Lung (tissue), 12 donors: ENCODE results near the gene DTYMK. TPM values are rescaled to one million over a fixed set of nuclear protein-coding genes. Genes with fewer than 3 reads are reported as not detected.
"Not testable (repeated sequence)": the region's sequence is repeated elsewhere in the genome, so short reads cannot be mapped to it uniquely, and the experiment has no call there.

Experiments
- ATAC-seq: fragments of 200-7000 bp; cut with Tn5 transposase; one replicate; pipeline ENCODE4 v1.9.1; 2020; ENCODE audit warnings: moderate number of reproducible peaks; ENCODE audit not compliant: insufficient read depth, low FRiP score
- DNase-seq, 3 donors: peaks; one replicate each; pipeline ENCODE4 v3.0.0-alpha.2; 2013 to 2017
- H3K27ac ChIP-seq, 2 donors: one replicate each; pipeline ENCODE4 v1.5.1; 2013; ENCODE audit warnings: mild to moderate bottlenecking in 2 of 2, moderate library complexity in 2 of 2, control low read depth in 1 of 2, inconsistent platforms in 1 of 2, low read depth in 1 of 2, low read length in 1 of 2
- H3K27me3 ChIP-seq, 3 donors: one replicate each; pipeline ENCODE4 v1.5.1; 2013; ENCODE audit warnings: low read length in 2 of 3; ENCODE audit not compliant: control insufficient read depth in 3 of 3, insufficient read depth in 3 of 3
- H3K36me3 ChIP-seq, 4 donors: one replicate each; pipeline ENCODE4 v1.5.1; 2013; ENCODE audit warnings: low read length in 4 of 4, mild to moderate bottlenecking in 1 of 4, moderate library complexity in 1 of 4; ENCODE audit not compliant: control insufficient read depth in 4 of 4, insufficient read depth in 4 of 4
- H3K4me1 ChIP-seq, 5 donors: one replicate each; pipeline ENCODE4 v1.5.1; 2013; ENCODE audit warnings: low read length in 5 of 5, mild to moderate bottlenecking in 2 of 5, moderate library complexity in 1 of 5; ENCODE audit not compliant: control insufficient read depth in 5 of 5, insufficient read depth in 5 of 5
- H3K4me3 ChIP-seq: one replicate; pipeline ENCODE4 v1.5.1; 2013; ENCODE audit warnings: mild to moderate bottlenecking, control low read depth, moderate library complexity
- H3K9ac ChIP-seq, 2 donors: one replicate each; pipeline ENCODE4 v1.5.1; 2013; ENCODE audit warnings: low read length in 2 of 2, control low read depth in 1 of 2; ENCODE audit not compliant: insufficient read depth in 1 of 2
- H3K9me3 ChIP-seq, 4 donors: one replicate each; pipeline ENCODE4 v1.5.1; 2013; ENCODE audit warnings: low read length in 3 of 4, mild to moderate bottlenecking in 1 of 4, moderate library complexity in 1 of 4; ENCODE audit not compliant: control insufficient read depth in 4 of 4, insufficient read depth in 3 of 4
- WGBS, 2 donors: extraction: QIAGEN DNeasy Blood & Tissue Kit; methylation state at CpG; one replicate each; pipeline ENCODE4 v1.1.7; 2013; 5-methylcytosine and 5-hydroxymethylcytosine counted together
- polyA plus RNA-seq, 2 donors: library from polyadenylated mRNA; stranded (reverse); fragments of 200-250 nt; gene quantifications; one replicate each; pipeline ENCODE4 v1.2.1, GENCODE V29; 2013
- total RNA-seq, 2 donors: library from RNA; depleted of rRNA in 1 of 2; stranded (reverse); fragments of >200 nt in 1 of 2; gene quantifications; one replicate each; pipeline ENCODE4 v1.2.1, GENCODE V29; 2014 to 2021
- TF ChIP-seq, protein P1 (sequence below): IDR thresholded peaks from 2 replicates; pipeline ENCODE4 v1.5.1; 2012; ENCODE audit warnings: mild to moderate bottlenecking; ENCODE audit errors: control extremely low read depth, extremely low read depth
- donor health status: control.
- donor health status: control.
- donor health status: Bipolar disorder and iron deficiency.
- donor health status: healthy.
- donor health status: DM: yes; HTN: yes; CAD: no.

The DTYMK gene
- total and polyA plus RNA-seq, 4 donors, result 15.6 to 24.3 (median 19.7) TPM

DNA sequence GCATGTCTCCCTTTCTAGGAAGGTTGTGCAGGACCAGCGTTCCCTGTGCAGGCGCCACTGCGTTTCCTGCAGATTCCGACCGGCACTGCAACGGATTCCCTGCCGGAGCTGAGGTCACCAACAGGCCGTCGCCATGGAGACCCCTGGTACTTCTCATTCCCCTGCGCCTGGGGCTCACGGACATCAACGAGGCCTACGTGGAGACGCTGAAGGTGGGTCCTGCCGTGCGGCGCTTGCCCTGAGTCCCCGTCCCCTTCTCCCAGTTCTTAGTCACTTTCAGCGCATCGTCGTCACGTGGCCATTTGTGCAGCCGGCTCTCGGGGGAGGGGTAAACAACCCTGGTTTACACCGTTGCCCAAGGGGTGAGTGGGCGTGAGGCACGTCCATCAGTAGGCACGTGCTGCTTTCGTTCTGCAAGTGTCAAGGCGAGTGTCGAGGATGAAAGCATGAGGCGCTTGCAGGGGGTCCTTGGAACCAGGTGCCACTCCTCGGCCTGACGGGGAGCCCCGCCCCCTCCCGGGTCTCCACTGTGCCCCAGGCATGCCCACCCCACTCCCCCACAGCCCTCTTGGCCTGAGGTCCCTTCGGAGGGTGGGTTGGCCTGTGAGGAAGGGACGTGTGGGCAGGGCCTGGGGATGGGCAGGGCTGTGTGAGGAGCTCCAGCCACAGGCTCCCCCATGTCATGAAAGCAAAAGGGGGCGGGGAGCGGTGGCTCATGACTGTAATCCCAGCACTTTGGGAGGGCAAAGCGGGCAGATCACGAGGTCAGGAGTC lies 19.8 kb downstream of the DTYMK start:
- no peak for ATAC-seq
- no peaks in the 10 kb centered on the region for H3K27me3 ChIP-seq
- TF ChIP-seq, protein P1, sequence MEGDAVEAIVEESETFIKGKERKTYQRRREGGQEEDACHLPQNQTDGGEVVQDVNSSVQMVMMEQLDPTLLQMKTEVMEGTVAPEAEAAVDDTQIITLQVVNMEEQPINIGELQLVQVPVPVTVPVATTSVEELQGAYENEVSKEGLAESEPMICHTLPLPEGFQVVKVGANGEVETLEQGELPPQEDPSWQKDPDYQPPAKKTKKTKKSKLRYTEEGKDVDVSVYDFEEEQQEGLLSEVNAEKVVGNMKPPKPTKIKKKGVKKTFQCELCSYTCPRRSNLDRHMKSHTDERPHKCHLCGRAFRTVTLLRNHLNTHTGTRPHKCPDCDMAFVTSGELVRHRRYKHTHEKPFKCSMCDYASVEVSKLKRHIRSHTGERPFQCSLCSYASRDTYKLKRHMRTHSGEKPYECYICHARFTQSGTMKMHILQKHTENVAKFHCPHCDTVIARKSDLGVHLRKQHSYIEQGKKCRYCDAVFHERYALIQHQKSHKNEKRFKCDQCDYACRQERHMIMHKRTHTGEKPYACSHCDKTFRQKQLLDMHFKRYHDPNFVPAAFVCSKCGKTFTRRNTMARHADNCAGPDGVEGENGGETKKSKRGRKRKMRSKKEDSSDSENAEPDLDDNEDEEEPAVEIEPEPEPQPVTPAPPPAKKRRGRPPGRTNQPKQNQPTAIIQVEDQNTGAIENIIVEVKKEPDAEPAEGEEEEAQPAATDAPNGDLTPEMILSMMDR, result no peak
- peaks cover 4 to 50% (median 21%) of the 10 kb centered on the region in 4 donors for H3K36me3 ChIP-seq
- no peak overlapping the region for H3K9ac ChIP-seq
- H3K4me3 ChIP-seq, result no peak overlapping the region
- WGBS, 2 donors, result 83 to 85% methylated on average over 42 of the region's 42 CpGs
- no peak overlapping the region for H3K27ac ChIP-seq
- peak; percentile 45 to 81 (median 73) for DNase-seq
- H3K4me1 ChIP-seq, result peaks cover 0 to 8% (median 0%) of the 10 kb centered on the region in 5 donors
- no peaks in the 10 kb centered on the region for H3K9me3 ChIP-seq

DNA sequence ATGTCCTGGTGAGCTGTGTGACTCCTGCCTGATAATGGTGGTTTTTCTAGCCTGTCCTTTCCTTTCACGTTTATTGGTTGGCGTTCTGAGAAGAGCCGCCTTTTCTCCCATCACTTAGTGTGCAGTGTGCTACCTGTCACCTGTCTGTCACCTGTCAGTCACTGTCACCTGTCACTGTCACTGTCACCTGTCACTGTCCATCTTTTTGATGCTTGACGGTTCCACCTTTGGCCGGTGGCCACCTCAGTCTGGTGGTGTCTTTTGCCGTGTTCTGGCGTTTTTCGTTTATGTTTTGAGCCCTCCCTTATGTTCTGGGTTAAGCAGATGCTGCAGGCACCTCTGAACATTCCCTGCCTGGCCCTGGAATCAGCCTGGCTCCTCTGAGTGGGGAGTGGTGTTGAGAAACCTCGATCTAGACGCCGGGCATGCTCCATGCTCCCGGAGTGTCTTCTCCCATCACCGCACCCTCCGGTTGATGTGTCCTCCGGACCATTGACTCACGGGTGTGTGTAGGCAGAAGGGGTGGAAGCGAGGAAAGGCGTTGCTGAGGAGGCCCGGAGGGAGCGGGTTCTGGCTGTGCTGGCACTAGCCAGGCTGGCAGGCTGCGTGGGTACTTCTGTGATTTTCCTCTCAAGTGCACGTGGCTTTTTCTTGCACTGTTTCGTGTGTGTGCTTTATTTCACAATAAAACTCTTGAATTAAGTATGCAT lies 20.7 kb downstream of the DTYMK start:
- Histone ChIP-seq H3K9ac (no peak overlapping the region), H3K27ac (no peak overlapping the region), H3K4me3 (no peak overlapping the region), H3K27me3 (no peaks in the 10 kb centered on the region), H3K36me3 (peaks cover 4 to 45% (median 22%) of the 10 kb centered on the region in 4 donors), H3K9me3 (no peaks in the 10 kb centered on the region), H3K4me1 (peaks cover 0 to 8% (median 0%) of the 10 kb centered on the region in 5 donors)
- TF ChIP-seq, protein P1, result no peak
- WGBS, 2 donors, result 89 to 91% methylated on average over 23 of the region's 23 CpGs
- DNase-seq, result no peak
- no peak for ATAC-seq

DNA sequence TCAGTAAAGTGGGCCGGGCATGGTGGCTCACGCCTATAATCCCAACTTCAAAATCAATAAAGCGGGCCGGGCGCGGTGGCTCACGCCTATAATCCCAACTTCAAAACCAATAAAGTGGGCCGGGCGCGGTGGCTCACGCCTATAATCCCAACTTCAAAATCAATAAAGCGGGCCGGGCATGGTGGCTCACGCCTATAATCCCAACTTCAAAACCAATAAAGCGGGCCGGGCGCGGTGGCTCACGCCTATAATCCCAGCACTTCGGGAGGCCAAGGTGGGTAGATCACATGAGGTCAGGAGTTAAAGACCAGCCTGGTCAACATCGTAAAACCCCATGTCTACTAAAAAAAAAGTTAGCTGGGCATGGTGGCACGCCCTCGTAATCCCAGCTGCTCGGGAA lies 23.9 kb downstream of the DTYMK start:
- not testable (repeated sequence) for H3K4me3 ChIP-seq, H3K27me3 ChIP-seq, DNase-seq, H3K9ac ChIP-seq, H3K4me1 ChIP-seq, H3K27ac ChIP-seq, H3K9me3 ChIP-seq, ATAC-seq
- H3K36me3 ChIP-seq, result peaks cover 0 to 42% (median 23%) of the 10 kb centered on the region in 4 donors
- 92 to 96% methylated on average over 24 of the region's 24 CpGs for WGBS, 2 donors

DNA sequence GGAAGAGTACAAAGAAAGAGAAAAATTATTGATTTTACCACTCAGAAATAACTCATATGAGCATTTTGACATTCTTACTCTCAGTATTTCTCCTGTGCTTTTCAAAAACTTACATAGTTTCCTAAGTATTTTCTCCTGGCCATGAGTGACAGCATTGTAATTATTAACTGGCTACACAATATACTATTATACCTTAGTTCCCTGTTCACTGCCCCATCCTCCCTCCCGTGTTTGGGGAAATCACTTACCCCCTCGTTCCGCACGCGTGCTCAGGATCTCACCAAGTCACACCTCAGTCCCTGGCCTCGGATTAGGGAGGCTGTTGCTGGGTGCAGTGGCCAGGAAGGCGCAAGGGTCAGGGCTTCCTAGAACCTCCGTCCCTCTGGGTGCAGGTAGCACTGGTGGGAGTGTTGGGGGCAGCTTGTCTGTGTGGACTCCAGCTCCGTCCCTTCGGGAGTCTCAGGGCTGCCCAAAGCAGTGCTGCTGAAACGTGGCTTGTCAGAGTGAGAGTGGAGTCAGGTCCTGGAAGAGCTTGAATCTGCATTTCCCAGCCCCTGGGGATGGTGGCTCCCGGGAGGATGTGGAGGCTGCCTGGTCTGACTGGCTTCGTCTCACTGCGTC lies 25.9 kb downstream of the DTYMK start:
- no peak for ATAC-seq
- no peak overlapping the region for H3K4me3 ChIP-seq

More for the DNA sequence above, 25.9 kb downstream of the DTYMK start:
- Histone ChIP-seq H3K36me3 (peaks cover 4 to 41% (median 29%) of the 10 kb centered on the region in 4 donors), H3K9me3 (no peaks in the 10 kb centered on the region), H3K27me3 (no peaks in the 10 kb centered on the region), H3K4me1 (no peaks in the 10 kb centered on the region), H3K9ac (no peak overlapping the region), H3K27ac (no peak overlapping the region)
- no peak for DNase-seq
- TF ChIP-seq, protein P1, result no peak
- WGBS, 2 donors, result 93 to 97% methylated on average over 14 of the region's 14 CpGs
